HG03571 (cell line): ENCODE data around the gene FHOD3.

ENCODE experiments used
- ATAC-seq: cut with Tn5 transposase; IDR thresholded peaks from one replicate; pipeline ENCODE4 v1.9.1; 2021; ENCODE audit not compliant: unreplicated experiment

Gene FHOD3

DNA sequence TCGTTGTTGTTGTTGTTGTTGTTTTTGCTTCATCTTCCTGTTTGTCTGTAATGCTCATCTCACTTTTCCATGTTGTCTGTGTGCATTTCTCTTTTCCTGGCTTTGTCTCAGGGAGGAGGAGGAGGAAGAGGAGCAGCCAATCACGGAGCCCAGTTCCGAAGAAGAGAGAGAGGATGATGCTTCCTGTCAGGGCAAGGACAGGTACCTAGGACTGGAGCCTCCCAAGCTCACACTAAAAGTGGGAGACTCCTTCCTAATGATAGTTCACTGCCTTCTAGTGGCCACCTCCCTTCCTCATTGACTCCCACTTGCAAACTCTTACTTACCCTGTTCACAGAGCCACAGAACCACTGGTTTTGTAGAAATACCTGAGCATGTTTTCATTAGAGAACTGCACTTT, 351.7 kb downstream of the FHOD3 start:
- no peak for ATAC-seq

GRCh38 chr18:36650266-36650665, 352.8 kb downstream of the FHOD3 start:
- ATAC-seq: no peak

- ATAC-seq: peak; percentile 92
Measured at GRCh38 chr18:36650906-36651305, 353.4 kb downstream of the FHOD3 start.

- no peak for ATAC-seq
Measured at GRCh38 chr18:36652503-36652902, 355.0 kb downstream of the FHOD3 start.

- ATAC-seq: no peak
Measured at GRCh38 chr18:36653141-36653869, 355.8 kb downstream of the FHOD3 start.

DNA sequence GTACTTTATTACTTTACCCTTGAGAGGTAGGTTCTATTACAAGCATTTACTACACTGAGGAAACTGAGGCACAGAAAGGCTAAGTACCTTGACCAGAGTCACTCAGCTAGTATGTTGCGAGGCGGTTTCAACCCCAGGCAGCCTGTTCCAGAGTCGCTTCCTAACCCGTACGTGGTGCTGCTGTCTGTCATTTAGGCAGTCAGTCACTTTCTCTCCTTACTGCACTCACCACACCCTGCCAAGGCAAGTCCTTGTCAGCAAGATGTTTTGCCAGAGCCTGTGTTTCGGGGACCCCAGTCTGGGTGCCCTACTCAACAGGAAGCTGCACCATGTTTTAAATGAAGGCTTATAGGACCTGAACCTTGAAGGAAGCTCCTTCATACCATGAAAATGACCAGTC, 356.4 kb downstream of the FHOD3 start:
- ATAC-seq: no peak

DNA sequence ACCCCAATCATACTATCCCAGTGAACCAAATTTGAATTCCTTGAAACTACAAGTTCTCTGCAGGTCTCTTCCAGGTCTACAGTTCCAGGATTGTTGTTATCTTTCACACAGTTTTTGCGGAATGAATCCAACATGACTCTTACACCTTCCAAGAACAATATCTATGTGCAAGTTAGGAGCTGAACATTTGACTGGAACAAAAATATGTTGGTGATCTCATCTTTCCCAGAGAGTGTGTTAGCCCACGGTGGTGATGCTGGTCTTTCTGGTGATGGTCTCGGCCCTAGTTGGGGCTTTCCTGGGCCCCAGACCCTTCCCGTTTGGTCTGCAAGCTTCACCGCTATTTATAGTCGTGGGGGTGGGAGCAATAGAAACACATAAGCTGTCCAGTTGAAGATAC, 357.6 kb downstream of the FHOD3 start:
- ATAC-seq: no peak

- no peak for ATAC-seq
Measured at GRCh38 chr18:36655930-36656329, 358.4 kb downstream of the FHOD3 start.

DNA sequence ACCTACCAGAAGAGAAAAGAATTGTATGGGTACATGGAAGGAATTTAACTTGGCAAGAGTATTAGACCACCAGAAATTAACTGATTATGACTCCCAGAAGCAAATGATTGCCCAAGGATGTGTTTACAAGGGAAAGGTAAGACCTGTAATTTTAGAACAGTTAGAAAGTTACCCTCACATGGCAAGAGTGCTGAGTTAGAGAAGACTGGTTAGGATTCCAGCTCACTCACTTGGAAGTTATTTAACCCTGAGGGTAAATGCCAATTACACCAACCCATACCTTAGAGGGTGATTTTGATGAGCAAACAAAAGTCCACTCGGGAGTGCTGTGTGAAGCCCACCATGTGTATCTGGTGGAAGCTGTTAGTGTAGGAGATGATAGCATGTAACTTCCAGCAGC, 361.1 kb downstream of the FHOD3 start:
- ATAC-seq: no peak

DNA sequence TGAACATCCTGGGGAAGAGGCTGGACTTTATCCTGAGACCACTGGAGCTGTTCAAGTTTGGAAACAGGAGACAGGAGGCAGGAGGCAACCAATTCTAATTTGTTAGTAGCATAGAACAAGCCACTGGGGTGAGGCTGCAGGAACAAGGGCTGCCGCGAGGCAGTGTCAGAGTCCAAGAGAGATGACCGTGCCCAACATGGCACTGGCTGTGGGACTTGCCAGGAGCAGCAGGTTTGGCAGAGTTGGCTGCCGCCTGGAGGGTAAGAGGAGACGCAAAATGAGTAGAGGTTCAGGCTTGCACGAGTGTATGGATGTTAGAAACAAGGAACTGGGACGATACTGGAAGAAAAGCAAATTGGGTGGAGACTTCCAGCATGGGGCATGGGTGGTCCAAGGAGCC, 362.8 kb downstream of the FHOD3 start:
- no peak for ATAC-seq

DNA sequence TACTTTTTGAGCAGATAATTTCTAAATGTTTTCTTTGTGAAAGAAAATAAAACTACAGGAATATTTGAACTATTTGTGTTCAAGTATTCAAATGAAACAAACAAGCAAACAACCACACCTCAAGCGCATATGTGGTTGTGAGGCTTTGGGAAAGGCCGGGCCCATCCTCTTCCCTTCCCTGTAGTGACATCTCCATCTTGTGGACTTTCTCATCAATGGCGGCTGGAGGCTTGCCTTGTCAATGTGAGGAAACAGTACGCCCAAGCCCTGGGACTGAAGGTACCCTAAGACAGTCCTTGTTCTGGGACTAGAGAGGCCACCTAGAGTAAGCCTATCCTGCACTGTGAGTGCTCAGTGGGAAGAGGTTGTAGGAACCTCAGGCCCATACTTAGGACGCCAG, 364.5 kb downstream of the FHOD3 start:
- ATAC-seq: no peak

DNA sequence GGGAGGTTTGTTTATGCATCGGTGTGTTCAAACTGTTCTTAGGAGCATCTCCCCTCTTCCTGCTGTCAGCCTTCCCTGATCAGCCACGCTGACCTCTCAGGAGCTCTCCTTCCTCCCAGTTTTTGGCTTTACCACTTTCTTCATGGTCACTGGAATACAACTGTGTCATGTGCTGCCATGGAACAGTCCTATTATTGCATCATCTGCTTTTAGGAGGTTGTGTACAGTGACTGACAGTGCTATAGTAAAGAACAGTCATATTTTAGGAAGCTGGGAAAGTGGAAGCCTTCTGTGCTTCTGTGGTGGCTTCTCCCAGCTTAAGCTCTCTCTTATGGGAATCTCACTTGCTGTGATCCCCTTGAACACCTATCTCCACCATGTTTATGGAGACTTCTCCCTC, 365.8 kb downstream of the FHOD3 start:
- ATAC-seq: no peak

DNA sequence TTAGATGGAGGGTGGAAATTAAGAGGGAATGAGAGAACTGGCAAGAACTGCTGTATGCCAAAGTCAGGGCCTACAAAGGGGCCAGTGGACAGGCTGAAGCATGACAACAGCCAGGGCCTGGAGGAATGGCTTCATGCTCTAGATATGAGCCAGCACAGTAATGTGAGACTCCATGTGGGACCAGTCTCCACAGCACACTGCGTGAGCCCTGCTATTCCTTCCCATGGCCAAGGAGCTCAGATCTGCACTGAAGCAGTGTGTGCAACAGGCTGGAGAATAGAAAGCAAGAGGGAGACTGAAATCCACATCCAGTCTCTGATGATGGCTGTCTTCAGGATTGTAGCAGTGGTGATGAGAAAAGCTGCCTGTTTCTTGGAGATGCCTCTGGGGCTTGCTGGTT, 368.4 kb downstream of the FHOD3 start:
- no peak for ATAC-seq

GRCh38 chr18:36667811-36668210, 370.3 kb downstream of the FHOD3 start:
- no peak for ATAC-seq

DNA sequence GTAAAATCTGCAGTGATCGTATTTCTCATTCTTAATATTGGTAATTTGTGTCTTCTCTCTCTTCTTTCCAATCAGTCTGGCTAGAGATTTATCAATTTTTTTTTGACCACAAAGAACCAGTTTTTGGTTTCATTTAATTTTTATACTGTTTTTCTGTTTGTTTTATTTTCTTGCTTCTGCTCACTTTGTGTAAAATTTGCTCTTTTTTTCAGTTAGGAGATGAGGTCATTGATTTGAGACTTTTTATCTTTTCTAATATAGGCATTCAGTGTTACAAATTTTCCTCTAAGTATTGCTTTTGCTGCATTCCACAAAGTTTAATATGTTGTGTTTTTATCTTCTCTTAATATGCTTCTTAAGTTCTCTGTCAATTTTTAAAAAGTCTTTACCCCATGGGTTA, 370.8 kb downstream of the FHOD3 start:
- ATAC-seq: no peak

DNA sequence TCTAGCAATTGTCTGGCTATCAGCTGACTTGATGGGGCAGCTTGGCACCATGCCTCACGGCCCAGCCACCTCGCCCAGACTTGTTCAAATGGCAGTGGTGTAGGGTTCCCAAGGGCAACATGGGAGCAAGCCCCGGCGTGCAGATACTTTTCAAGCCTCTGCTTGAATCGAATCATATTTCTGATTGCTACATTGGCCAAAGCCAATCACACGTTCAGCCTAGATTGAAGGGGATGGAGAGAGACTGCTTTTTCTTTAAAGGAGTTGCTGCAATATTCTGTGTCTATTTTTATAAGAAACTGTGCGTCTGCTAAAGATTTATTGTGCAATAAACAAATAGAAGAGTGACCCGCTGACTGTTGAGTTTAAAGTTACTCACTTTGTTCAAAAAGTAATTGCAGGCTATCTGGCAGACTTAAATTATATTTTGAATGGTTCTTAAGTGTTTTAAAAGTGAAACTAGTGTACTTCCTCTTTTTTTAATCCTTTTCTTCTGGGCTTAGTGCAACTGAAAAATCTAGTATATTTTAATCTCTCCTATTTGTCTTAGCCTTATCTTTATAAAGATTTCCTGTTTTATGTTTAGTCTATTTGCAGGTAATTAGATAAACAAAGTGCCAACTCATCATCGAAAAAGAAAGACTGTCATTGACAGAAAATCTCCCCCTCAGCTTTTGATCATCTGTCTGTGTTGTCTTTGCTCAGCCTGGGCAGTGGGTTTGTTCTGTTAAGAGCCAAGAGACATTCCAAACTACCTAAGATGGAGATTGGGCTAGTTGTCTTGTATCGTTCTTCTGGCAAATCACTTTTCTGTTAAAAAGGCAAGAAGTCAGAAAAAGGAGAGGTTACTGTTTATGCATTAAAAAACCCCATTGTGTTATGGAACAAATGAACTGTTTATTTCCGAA, 375.2 kb downstream of the FHOD3 start:
- no peak for ATAC-seq

DNA sequence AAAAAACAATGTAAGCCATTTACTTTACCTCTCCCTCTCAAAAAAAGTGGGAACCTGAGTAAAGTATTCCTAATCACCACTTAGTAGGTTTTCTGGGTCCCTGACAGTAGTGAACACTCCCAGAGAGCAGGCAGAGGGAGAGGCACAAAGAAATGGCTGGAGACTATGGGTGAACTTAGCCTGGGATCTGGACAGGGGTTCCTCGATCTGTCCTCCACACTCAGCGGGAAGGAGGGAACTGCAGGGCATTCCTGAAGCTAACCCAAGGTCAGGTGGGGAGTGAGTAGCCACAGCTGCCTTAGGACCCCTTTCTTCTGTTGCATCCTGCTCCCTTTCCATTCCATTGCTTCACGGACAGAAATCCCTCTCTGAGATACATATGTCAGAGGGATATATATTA, 375.9 kb downstream of the FHOD3 start:
- ATAC-seq: no peak

DNA sequence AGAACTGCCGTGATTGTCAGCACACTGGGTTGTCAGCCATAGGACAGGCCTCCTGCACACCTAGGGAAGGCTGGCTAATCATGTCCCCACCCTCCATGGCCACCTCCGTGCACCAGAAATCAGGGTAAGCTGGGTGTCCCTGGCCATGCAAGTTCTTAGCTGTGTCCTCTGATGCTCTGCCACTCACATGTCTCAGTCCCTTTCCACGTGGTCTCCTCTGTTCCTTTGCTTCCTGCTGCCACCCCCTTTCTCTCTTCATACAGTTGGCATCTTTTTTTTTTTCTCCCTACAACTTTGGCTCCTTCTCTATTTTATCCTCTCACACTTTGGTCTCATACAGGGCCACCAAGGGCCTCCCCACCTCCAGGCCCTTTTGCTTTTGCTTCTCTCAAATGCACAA, 377.6 kb downstream of the FHOD3 start:
- no peak for ATAC-seq

DNA sequence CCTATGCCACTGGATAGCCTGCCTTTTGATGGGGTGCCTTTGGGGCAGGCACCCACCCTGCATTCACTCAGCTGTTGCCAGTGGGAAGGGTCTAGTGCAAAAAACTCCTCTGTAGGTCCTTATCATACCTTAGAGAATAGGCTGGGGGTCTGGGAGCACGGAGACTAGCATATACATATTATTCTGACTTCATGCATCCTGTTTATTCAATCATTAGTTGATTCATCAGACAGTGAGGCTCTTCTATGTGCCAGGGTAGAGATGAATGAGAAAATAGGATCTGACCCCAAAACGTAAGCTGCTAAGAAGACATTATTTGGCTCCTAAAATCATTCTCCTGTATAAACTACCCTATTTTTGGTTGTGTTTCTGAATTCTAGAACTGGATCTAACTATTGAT, 378.0 kb downstream of the FHOD3 start:
- ATAC-seq: no peak

GRCh38 chr18:36676629-36677028, 379.1 kb downstream of the FHOD3 start:
- ATAC-seq: no peak

DNA sequence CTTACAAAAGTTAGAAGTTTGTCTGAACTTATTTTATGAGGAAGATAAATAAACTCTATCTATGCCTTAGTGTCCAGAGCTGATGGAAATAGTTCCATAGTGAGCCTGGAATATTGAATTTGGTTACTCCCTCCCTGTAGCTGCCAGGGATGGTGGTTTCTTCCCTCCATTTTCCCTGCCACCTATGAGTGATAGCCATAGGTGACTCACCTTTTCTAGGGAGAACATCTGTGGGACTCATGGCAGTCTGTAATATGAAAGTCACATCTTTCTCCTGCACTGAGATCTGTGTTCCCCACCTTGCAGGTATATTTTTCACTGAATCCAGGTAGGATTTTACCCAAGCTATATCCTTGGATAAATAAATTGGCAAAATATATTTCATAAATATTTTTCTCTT, 382.5 kb downstream of the FHOD3 start:
- ATAC-seq: no peak

DNA sequence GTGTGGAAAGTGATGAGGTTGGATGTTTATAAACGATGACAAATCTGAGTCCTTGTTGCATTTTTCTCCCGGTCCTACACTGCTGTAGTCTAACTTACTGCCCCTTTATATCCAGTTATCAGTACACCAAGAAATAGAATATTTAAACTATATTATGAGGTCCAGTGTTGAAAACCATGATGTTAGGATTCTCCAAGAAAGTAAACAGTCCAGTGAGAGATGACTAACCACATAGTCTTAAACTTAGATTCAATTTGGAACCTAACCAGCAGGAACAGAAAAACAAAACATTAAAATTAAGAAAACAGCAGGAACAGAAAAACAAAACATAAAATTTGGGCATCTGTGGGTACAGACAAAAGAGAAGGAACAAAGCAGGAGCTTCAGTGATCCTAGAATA, 388.1 kb downstream of the FHOD3 start:
- no peak for ATAC-seq
